Thyroid gland (tissue), 4 donors: ENCODE results near the gene UPF3A.
"Not testable (repeated sequence)": the region's sequence is repeated elsewhere in the genome, so short reads cannot be mapped to it uniquely, and the experiment has no call there.

Source experiments
- POLR2A ChIP-seq, 2 donors: fragments of 450-650 bp; IDR thresholded peaks; one replicate each; pipeline ENCODE4 v1.6.1; 2017; ENCODE audit warnings: antibody characterized with exemption in 2 of 2, mild to moderate bottlenecking in 2 of 2, moderate library complexity in 1 of 2
- TF ChIP-seq, protein P1 (sequence below), 6 experiments: fragments of 200-600 bp in 3 of 6; fragments of 450-650 bp in 3 of 6; sonication (generic) in 3 of 6; IDR thresholded peaks; one replicate each; pipeline ENCODE4 v1.5.1; 2016 to 2019; ENCODE audit warnings: antibody characterized with exemption in 6 of 6, mild to moderate bottlenecking in 2 of 6, inconsistent platforms in 1 of 6, moderate library complexity in 1 of 6

DNA sequence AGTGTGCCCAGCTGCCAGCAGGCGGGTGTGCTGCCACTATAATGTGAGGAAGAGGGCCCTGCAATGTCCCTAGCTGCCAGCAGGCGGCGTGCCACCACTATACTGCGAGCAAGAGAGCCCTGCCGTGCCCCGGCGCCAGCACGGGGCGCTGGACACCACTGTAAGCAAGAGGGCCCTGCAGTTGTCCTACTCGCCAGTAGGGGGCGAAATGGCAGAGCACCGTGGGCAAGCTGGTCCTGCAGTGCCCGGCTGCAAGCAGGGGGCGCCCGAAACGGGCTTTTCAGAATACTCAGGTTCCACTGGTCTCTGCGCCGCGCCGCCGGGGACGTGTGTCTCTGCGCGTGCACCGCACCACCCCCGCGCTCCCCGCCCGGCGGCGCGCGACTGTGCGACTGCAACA lies 71.4 kb downstream of the UPF3A start:
- TF ChIP-seq, protein P1, sequence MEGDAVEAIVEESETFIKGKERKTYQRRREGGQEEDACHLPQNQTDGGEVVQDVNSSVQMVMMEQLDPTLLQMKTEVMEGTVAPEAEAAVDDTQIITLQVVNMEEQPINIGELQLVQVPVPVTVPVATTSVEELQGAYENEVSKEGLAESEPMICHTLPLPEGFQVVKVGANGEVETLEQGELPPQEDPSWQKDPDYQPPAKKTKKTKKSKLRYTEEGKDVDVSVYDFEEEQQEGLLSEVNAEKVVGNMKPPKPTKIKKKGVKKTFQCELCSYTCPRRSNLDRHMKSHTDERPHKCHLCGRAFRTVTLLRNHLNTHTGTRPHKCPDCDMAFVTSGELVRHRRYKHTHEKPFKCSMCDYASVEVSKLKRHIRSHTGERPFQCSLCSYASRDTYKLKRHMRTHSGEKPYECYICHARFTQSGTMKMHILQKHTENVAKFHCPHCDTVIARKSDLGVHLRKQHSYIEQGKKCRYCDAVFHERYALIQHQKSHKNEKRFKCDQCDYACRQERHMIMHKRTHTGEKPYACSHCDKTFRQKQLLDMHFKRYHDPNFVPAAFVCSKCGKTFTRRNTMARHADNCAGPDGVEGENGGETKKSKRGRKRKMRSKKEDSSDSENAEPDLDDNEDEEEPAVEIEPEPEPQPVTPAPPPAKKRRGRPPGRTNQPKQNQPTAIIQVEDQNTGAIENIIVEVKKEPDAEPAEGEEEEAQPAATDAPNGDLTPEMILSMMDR (IDR thresholded peaks at IDR 0.05), result peak in 1 of 6 experiments; percentile 35
- not testable (repeated sequence) for TF ChIP-seq POLR2A (IDR thresholded peaks at IDR 0.05)
